WERI-Rb-1 (cell line): ENCODE data around the gene SFI1.
"Not testable (repeated sequence)": the region's sequence is repeated elsewhere in the genome, so short reads cannot be mapped to it uniquely, and the experiment has no call there.

Experiments used
- DNase-seq: peaks from one replicate; pipeline ENCODE4 v3.0.0-alpha.2; 2020
- H3K27ac ChIP-seq: fragments of 250-450 bp; sonication (Bioruptor Pico); 2 replicates; pipeline ENCODE4 v1.5.1; 2020; ENCODE audit warnings: mild to moderate bottlenecking, moderate library complexity
- H3K27me3 ChIP-seq: fragments of 250-450 bp; sonication (Bioruptor Pico); 2 replicates; pipeline ENCODE4 v1.5.1; 2021; ENCODE audit warnings: mild to moderate bottlenecking, low read depth, moderate library complexity; ENCODE audit not compliant: insufficient read depth, severe bottlenecking
- H3K36me3 ChIP-seq: fragments of 250-450 bp; sonication (Bioruptor Pico); 2 replicates; pipeline ENCODE4 v1.5.1; 2020; ENCODE audit warnings: mild to moderate bottlenecking, moderate library complexity
- H3K4me3 ChIP-seq: 2 replicates; pipeline ENCODE4 v1.5.1; 2011; ENCODE audit warnings: low read depth, mild to moderate bottlenecking, control low read depth, low read length
- H3K9me3 ChIP-seq: fragments of 250-450 bp; sonication (Bioruptor Pico); 2 replicates; pipeline ENCODE4 v1.5.1; 2021; ENCODE audit warnings: mild to moderate bottlenecking, moderate library complexity; ENCODE audit not compliant: severe bottlenecking
- CTCF ChIP-seq: IDR thresholded peaks from 2 replicates; pipeline ENCODE4 v1.5.1; 2011; ENCODE audit warnings: low read depth, mild to moderate bottlenecking, control low read depth, inconsistent platforms, low read length

Gene SFI1

GRCh38 chr22:31659246-31659645 lies 162.9 kb downstream of the SFI1 start:
- no peak for DNase-seq

GRCh38 chr22:31660860-31661341 lies 164.6 kb downstream of the SFI1 start:
- not testable (repeated sequence) for H3K9me3 ChIP-seq, DNase-seq, H3K27me3 ChIP-seq, H3K27ac ChIP-seq, H3K36me3 ChIP-seq
- peak overlapping the region; percentile 82 for H3K4me3 ChIP-seq

More at GRCh38 chr22:31659246-31659645, 162.9 kb downstream of the SFI1 start:
- no peaks in the 10 kb centered on the region for H3K9me3 ChIP-seq
- H3K4me3 ChIP-seq = no peak overlapping the region
- H3K27ac ChIP-seq = no peak overlapping the region
- peaks cover 6% of the 10 kb centered on the region; the same call in 1 of the 2 replicates for H3K36me3 ChIP-seq
- no peaks in the 10 kb centered on the region for H3K27me3 ChIP-seq
- TF ChIP-seq CTCF = no peak

GRCh38 chr22:31661851-31662667 lies 165.7 kb downstream of the SFI1 start, which contains the start of gene PISD:
PISD (minus strand) TSS chr22:31662215; CDS start chr22:31662208, 7 bp downstream.
- H3K27ac ChIP-seq = peak within 1 kb of the TSS; percentile 75
- H3K9me3 ChIP-seq = no peaks in the 10 kb centered on the region
- H3K36me3 ChIP-seq = peaks cover 6% of the 10 kb centered on the region; the same call in 1 of the 2 replicates
- peak; percentile 94 for DNase-seq
- no peaks in the 10 kb centered on the region for H3K27me3 ChIP-seq
- no peak for TF ChIP-seq CTCF
- H3K4me3 ChIP-seq = peak within 1 kb of the TSS; percentile 82

- Histone ChIP-seq H3K27ac (no peak overlapping the region), H3K27me3 (no peaks in the 10 kb centered on the region), H3K36me3 (peaks cover 6% of the 10 kb centered on the region; the same call in 1 of the 2 replicates), H3K4me3 (no peak overlapping the region), H3K9me3 (no peaks in the 10 kb centered on the region)
- TF ChIP-seq CTCF = no peak
- no peak for DNase-seq
Measured at GRCh38 chr22:31662668-31663037, 166.3 kb downstream of the SFI1 start.
